ENCODE results near the gene NTMT1. TPM values are rescaled to one million over a fixed set of nuclear protein-coding genes. Genes with fewer than 3 reads are reported as not detected.

The NTMT1 gene
- polyA plus RNA-seq, 2 of the 4 experiments (the other 2 are of a cell fraction), result 49.4 to 92.2 TPM

GRCh38 chr9:129610213-129610472 lies 15.8 kb upstream of the NTMT1 start:
- FAIRE-seq (no peak), DNase-seq (ENCODE audit: low read depth in 1 of 2, low spot score in 1 of 2) (no peak), ATAC-seq (no peak)
- no CpG with 5 or more reads among the region's 24 CpGs for WGBS (ENCODE audit: missing lambda C conversion rate)
- Histone ChIP-seq H3K4me3 (peak overlapping the region; percentile 55), H3K4me2 (peak overlapping the region; percentile 83), H3K27ac (peak overlapping the region; percentile 100), H3K4me1 (peaks cover 62% of the 10 kb centered on the region), H3K9me3 (no peaks in the 10 kb centered on the region)
- CTCF ChIA-PET, result interaction anchor here (13.5 to 23.2 kb wide), 2 partner anchors 13 to 474 kb away, joined by 177 to 653 read pairs; partner anchors contain the start of genes C9orf50 and NTMT1
- TF ChIP-seq CBX8 (IDR thresholded peaks at IDR 0.05) (no peak), RNF2 (IDR thresholded peaks at IDR 0.05; ENCODE audit: borderline replicate concordance, low read depth) (no peak), ZNF302 (CRISPR knock-in tag; IDR thresholded peaks at IDR 0.05) (no peak), FOSB (CRISPR knock-in tag; IDR thresholded peaks at IDR 0.05) (no peak), NFE2L2 (conservative IDR thresholded peaks at IDR 0.05; ENCODE audit: low read length) (no peak), GATA3 (IDR thresholded peaks at IDR 0.05; ENCODE audit: borderline replicate concordance) (no peak), USF2 (IDR thresholded peaks at IDR 0.05) (no peak)
- POLR2A ChIA-PET, result no interaction called here

GRCh38 chr9:129610473-129611306 lies 15.3 kb upstream of the NTMT1 start:
- DNase-seq (ENCODE audit: low read depth in 1 of 2, low spot score in 1 of 2) (peak; percentile 74 to 88), FAIRE-seq (no peak), ATAC-seq (peak; percentile 57 to 62)
- H3K4me2 ChIP-seq, result peak overlapping the region; percentile 83
- H3K4me3 ChIP-seq, result peak overlapping the region; percentile 55
- under 1% methylated on average over 37 of the region's 66 CpGs for WGBS (ENCODE audit: missing lambda C conversion rate)
- no peaks in the 10 kb centered on the region for H3K9me3 ChIP-seq
- TF ChIP-seq CBX2 (IDR thresholded peaks at IDR 0.05; ENCODE audit: borderline replicate concordance, low read depth), result no peak
- TF ChIP-seq HMGXB4 (CRISPR knock-in tag; IDR thresholded peaks at IDR 0.05; ENCODE audit: borderline replicate concordance), result no peak
- no peak for TF ChIP-seq HDAC2 (IDR thresholded peaks at IDR 0.05)
- TF ChIP-seq MAFK (IDR thresholded peaks at IDR 0.05; ENCODE audit: partially characterized antibody), result peak; percentile 34
- peak in 1 of 2 experiments; percentile 82; a peak in 4 of 5 replicates for TF ChIP-seq JUN (IDR thresholded peaks at IDR 0.05)
- peak; percentile 22; the same call in 1 of the 2 replicates for TF ChIP-seq HOXB5 (CRISPR knock-in tag; IDR thresholded peaks at IDR 0.05)
- TF ChIP-seq SMC3 (IDR thresholded peaks at IDR 0.05), result peak; percentile 95
- peak; percentile 47; the same call in 1 of the 2 replicates for TF ChIP-seq KDM5A (IDR thresholded peaks at IDR 0.05)
- TF ChIP-seq POLR2A (IDR thresholded peaks at IDR 0.05; ENCODE audit: low read length), result peak; percentile 19
- TF ChIP-seq RAD21 (conservative IDR thresholded peaks at IDR 0.05 in 1 of 2, IDR thresholded peaks at IDR 0.05 in 1 of 2), result peak; percentile 87 to 99
- no peak for TF ChIP-seq NPAS2 (CRISPR knock-in tag; IDR thresholded peaks at IDR 0.05; ENCODE audit: borderline replicate concordance)
- TF ChIP-seq HEYL (CRISPR knock-in tag; IDR thresholded peaks at IDR 0.05), result no peak
- TF ChIP-seq CTCF (IDR thresholded peaks at IDR 0.05), result peak; percentile 91
- ChIA-PET POLR2A (interaction anchor here (0.8 to 1.2 kb wide), 3 partner anchors 114 to 432 kb away, joined by 3 to 5 read pairs (median 3); partner anchors contain the start of gene IER5L), CTCF (interaction anchor here (0.7 to 23.2 kb wide), 38 partner anchors 12 to 540 kb away, joined by 3 to 653 read pairs (median 4); partner anchors contain the start of genes C9orf50 and NTMT1)
- peak overlapping the region; percentile 100 for H3K27ac ChIP-seq
- peaks cover 62% of the 10 kb centered on the region for H3K4me1 ChIP-seq

Measured in A549 (cell line).